NK-92 (cell line): ENCODE data around the gene CALML4.
"Not testable (repeated sequence)": the region's sequence is repeated elsewhere in the genome, so short reads cannot be mapped to it uniquely, and the experiment has no call there.

Experiments used
- DNase-seq: peaks from one replicate; lab custom pipeline; 2025; ENCODE audit not compliant: unreplicated experiment; lab: John Stamatoyannopoulos, UW

The CALML4 gene

GRCh38 chr15:68208636-68209240 lies 3.6 kb upstream of the CALML4 start:
- DNase-seq: no peak

GRCh38 chr15:68208136-68208535 lies 3.0 kb upstream of the CALML4 start:
- no peak for DNase-seq

- DNase-seq: no peak
Observed at GRCh38 chr15:68207176-68207935, 2.2 kb upstream of the CALML4 start.

- no peak for DNase-seq
Observed at GRCh38 chr15:68206711-68207151, 1.6 kb upstream of the CALML4 start.

GRCh38 chr15:68205954-68206539 lies 915 bp upstream of the CALML4 start:
- DNase-seq: no peak

- DNase-seq: no peak
Observed at GRCh38 chr15:68205558-68205944, 419 bp upstream of the CALML4 start.

- DNase-seq: no peak
Observed at GRCh38 chr15:68204361-68204760, 771 bp downstream of the CALML4 start.

GRCh38 chr15:68203956-68204355 lies 1.2 kb downstream of the CALML4 start:
- no peak for DNase-seq

GRCh38 chr15:68203486-68203885 lies 1.6 kb downstream of the CALML4 start:
- no peak for DNase-seq

GRCh38 chr15:68202994-68203393 lies 2.1 kb downstream of the CALML4 start:
- DNase-seq: not testable (repeated sequence)

- no peak for DNase-seq
Observed at GRCh38 chr15:68201879-68202261, 3.3 kb downstream of the CALML4 start.

GRCh38 chr15:68201153-68201878 lies 3.8 kb downstream of the CALML4 start:
- DNase-seq: no peak

GRCh38 chr15:68200016-68200861 lies 4.9 kb downstream of the CALML4 start:
- DNase-seq: no peak

GRCh38 chr15:68199340-68199739 lies 5.8 kb downstream of the CALML4 start:
- no peak for DNase-seq

GRCh38 chr15:68197661-68198437 lies 7.3 kb downstream of the CALML4 start:
- DNase-seq: no peak

- DNase-seq: no peak
Observed at GRCh38 chr15:68197170-68197492, 8.0 kb downstream of the CALML4 start.

GRCh38 chr15:68196445-68197169 lies 8.5 kb downstream of the CALML4 start:
- DNase-seq: no peak

- no peak for DNase-seq
Observed at GRCh38 chr15:68195336-68196112, 9.6 kb downstream of the CALML4 start.
